WI38 (cell line): ENCODE data around the gene EPYC.

ENCODE experiments used
- H3K4me3 ChIP-seq: 2 replicates; pipeline ENCODE4 v1.5.1; 2011; ENCODE audit warnings: low read depth, mild to moderate bottlenecking, control low read depth, low read length
- CTCF ChIP-seq: IDR thresholded peaks from 2 replicates; pipeline ENCODE4 v1.5.1; 2012; ENCODE audit warnings: low read depth, mild to moderate bottlenecking, control low read depth, low read length

Gene EPYC

GRCh38 chr12:91033251-91033650 lies 28.5 kb upstream of the EPYC start:
- no peak for TF ChIP-seq CTCF
- no peak overlapping the region for H3K4me3 ChIP-seq

GRCh38 chr12:91023326-91024004 lies 18.7 kb upstream of the EPYC start:
- no peak for TF ChIP-seq CTCF
- no peak overlapping the region for H3K4me3 ChIP-seq

- no peak for TF ChIP-seq CTCF
- no peak overlapping the region for H3K4me3 ChIP-seq
Observed at GRCh38 chr12:91021076-91021475, 16.3 kb upstream of the EPYC start.

GRCh38 chr12:91019455-91019854 lies 14.7 kb upstream of the EPYC start:
- no peak overlapping the region for H3K4me3 ChIP-seq
- no peak for TF ChIP-seq CTCF

- H3K4me3 ChIP-seq, result no peak overlapping the region
- TF ChIP-seq CTCF, result no peak
Observed at GRCh38 chr12:91017511-91018263, 12.9 kb upstream of the EPYC start.

GRCh38 chr12:91017043-91017442 lies 12.3 kb upstream of the EPYC start:
- no peak overlapping the region for H3K4me3 ChIP-seq

More at GRCh38 chr12:91017043-91017442, 12.3 kb upstream of the EPYC start:
- TF ChIP-seq CTCF, result no peak
